ENCODE measurements around the gene TAF5.

DNA sequence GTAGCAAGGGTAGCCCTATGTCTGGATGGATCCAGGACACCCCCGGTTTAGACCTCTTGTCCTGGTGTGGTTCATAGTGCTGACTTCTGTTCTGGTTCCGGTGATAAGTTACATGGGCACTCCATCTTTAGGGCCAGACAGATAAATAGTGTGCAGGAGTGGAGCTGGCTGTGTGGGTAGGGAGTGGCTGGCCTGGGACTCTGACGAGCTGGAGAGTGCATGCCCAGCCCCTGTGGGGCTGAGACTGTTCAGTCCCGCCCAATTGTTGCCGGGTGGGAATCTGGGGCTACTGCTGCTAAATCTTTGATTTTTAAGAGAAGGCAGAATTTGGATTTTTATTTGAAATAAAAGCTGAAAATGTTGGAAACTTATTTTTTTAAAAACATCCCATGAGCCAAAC lies 56.0 kb downstream of the TAF5 start:
- TF ChIP-seq, protein P1, sequence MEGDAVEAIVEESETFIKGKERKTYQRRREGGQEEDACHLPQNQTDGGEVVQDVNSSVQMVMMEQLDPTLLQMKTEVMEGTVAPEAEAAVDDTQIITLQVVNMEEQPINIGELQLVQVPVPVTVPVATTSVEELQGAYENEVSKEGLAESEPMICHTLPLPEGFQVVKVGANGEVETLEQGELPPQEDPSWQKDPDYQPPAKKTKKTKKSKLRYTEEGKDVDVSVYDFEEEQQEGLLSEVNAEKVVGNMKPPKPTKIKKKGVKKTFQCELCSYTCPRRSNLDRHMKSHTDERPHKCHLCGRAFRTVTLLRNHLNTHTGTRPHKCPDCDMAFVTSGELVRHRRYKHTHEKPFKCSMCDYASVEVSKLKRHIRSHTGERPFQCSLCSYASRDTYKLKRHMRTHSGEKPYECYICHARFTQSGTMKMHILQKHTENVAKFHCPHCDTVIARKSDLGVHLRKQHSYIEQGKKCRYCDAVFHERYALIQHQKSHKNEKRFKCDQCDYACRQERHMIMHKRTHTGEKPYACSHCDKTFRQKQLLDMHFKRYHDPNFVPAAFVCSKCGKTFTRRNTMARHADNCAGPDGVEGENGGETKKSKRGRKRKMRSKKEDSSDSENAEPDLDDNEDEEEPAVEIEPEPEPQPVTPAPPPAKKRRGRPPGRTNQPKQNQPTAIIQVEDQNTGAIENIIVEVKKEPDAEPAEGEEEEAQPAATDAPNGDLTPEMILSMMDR (conservative IDR thresholded peaks at IDR 0.05) = no peak
- no peak for TF ChIP-seq EZH2 (IDR thresholded peaks at IDR 0.05; ENCODE audit: low read depth)
